K562 (cell line): ENCODE results near the gene RNF2. TPM values are rescaled to one million over a fixed set of nuclear protein-coding genes. Genes with fewer than 3 reads are reported as not detected.
A peak's percentile ranks its signal among the peaks of the same experiment; 100 is the strongest.

Experiments used
- CHD1 ChIP-seq: fragments of 200-600 bp; sonication (generic); IDR thresholded peaks from one replicate; pipeline ENCODE4 v1.6.1; 2012; ENCODE audit warnings: mild to moderate bottlenecking, moderate library complexity, low read length, inconsistent platforms
- GABPB1 ChIP-seq: sonication (generic); formaldehyde crosslinking; IDR thresholded peaks from 2 replicates; pipeline ENCODE4 v1.8.0; 2022; ENCODE audit warnings: mild to moderate bottlenecking, missing genetic modification reagents
- KLF6 ChIP-seq: fragments of 250-450 bp; sonication (Bioruptor Pico); IDR thresholded peaks from 2 replicates; pipeline ENCODE4 v1.4.0; 2020; ENCODE audit warnings: mild to moderate bottlenecking, moderate library complexity, borderline replicate concordance
- NBN ChIP-seq: fragments of 450-650 bp; IDR thresholded peaks from 2 replicates; pipeline ENCODE4 v1.6.1; 2016; ENCODE audit warnings: low read depth, mild to moderate bottlenecking
- NR1H2 ChIP-seq: sonication (generic); formaldehyde crosslinking; IDR thresholded peaks from 2 replicates; pipeline ENCODE4 v1.4.0; 2020; ENCODE audit warnings: mild to moderate bottlenecking, missing genetic modification reagents
- RBBP5 ChIP-seq: fragments of 200-600 bp; sonication (generic); IDR thresholded peaks from 2 replicates; pipeline ENCODE4 v1.6.1; 2012; ENCODE audit warnings: borderline replicate concordance, mild to moderate bottlenecking, low read length, control low read depth, inconsistent platforms; ENCODE audit not compliant: insufficient read depth, poor library complexity, severe bottlenecking
- RBFOX2 ChIP-seq: fragments of 200-400 bp; formaldehyde crosslinking; IDR thresholded peaks from 2 replicates; pipeline ENCODE4 v1.6.1; 2017; ENCODE audit warnings: low read depth, mild to moderate bottlenecking, low read length, moderate library complexity
- XRCC5 ChIP-seq: fragments of 200-400 bp; formaldehyde crosslinking; IDR thresholded peaks from 2 replicates; pipeline ENCODE4 v1.6.1; 2017; ENCODE audit warnings: low read depth, mild to moderate bottlenecking, low read length
- ZBTB33 ChIP-seq: sonication (generic); formaldehyde crosslinking; IDR thresholded peaks from 2 replicates; pipeline ENCODE4 v1.8.1; 2023; ENCODE audit warnings: mild to moderate bottlenecking, missing genetic modification reagents
- polyA plus RNA-seq, 8 experiments: library from polyadenylated mRNA; depleted of rRNA in 4 of 8; stranded (reverse) in 5 of 8; unstranded in 3 of 8; fragments of >200 nt; fragmentation: Nextera tagmentation in 2 of 8; fragmentation: Illumina TruSeq in 1 of 8; extraction: Ambion mirVana in 2 of 8; extraction: Trizol in 1 of 8; gene quantifications; 2 replicates each; pipeline versions ENCODE4 v1.2.1 to v1.2.3, GENCODE V29; 2011 to 2014; ENCODE audit warnings: inconsistent platforms in 1 of 8, missing spikeins in 1 of 8
- total RNA-seq, 7 experiments: library from RNA; depleted of rRNA in 6 of 7; stranded (reverse); fragments of >200 nt in 6 of 7; fragmentation: Illumina TruSeq in 2 of 7; extraction: Trizol in 2 of 7; gene quantifications; 2 replicates each; pipeline versions ENCODE4 v1.2.1 to v1.2.3, GENCODE V29; 2011 to 2021; ENCODE audit warnings: low replicate concordance in 1 of 7
- TF ChIP-seq, protein P1 (sequence below): fragments of 450-650 bp; IDR thresholded peaks from 2 replicates; pipeline ENCODE4 v1.6.1; 2016; ENCODE audit warnings: mild to moderate bottlenecking, moderate library complexity
- TF ChIP-seq, protein P2 (sequence below): fragments of 450-650 bp; IDR thresholded peaks from 2 replicates; pipeline ENCODE4 v1.7.0; 2016; ENCODE audit warnings: borderline replicate concordance

The RNF2 gene
- total and polyA plus RNA-seq, 9 of the 15 experiments (the other 6 are each of a cell fraction or from before 2014, with no cell fraction given): 7.1 to 66.5 (median 32.9) TPM

GRCh38 chr1:185045814-185046492 lies 595 bp downstream of the RNF2 start (continued):
- TF ChIP-seq ZBTB33 (CRISPR knock-in tag) (no peak), RBFOX2 (peak; percentile 25; the same call in 1 of the 2 replicates), NBN (0 out of 2 replicates have a peak, but pooled peaks have one; percentile 43), NR1H2 (0 out of 2 replicates have a peak, but pooled peaks have one; percentile 68), RBBP5 (peak; percentile 68), GABPB1 (peak; percentile 40; the same call in 1 of the 2 replicates), XRCC5 (0 out of 2 replicates have a peak, but pooled peaks have one; percentile 3), KLF6 (CRISPR knock-in tag) (no peak), CHD1 (peak; percentile 86)
- TF ChIP-seq, protein P1, sequence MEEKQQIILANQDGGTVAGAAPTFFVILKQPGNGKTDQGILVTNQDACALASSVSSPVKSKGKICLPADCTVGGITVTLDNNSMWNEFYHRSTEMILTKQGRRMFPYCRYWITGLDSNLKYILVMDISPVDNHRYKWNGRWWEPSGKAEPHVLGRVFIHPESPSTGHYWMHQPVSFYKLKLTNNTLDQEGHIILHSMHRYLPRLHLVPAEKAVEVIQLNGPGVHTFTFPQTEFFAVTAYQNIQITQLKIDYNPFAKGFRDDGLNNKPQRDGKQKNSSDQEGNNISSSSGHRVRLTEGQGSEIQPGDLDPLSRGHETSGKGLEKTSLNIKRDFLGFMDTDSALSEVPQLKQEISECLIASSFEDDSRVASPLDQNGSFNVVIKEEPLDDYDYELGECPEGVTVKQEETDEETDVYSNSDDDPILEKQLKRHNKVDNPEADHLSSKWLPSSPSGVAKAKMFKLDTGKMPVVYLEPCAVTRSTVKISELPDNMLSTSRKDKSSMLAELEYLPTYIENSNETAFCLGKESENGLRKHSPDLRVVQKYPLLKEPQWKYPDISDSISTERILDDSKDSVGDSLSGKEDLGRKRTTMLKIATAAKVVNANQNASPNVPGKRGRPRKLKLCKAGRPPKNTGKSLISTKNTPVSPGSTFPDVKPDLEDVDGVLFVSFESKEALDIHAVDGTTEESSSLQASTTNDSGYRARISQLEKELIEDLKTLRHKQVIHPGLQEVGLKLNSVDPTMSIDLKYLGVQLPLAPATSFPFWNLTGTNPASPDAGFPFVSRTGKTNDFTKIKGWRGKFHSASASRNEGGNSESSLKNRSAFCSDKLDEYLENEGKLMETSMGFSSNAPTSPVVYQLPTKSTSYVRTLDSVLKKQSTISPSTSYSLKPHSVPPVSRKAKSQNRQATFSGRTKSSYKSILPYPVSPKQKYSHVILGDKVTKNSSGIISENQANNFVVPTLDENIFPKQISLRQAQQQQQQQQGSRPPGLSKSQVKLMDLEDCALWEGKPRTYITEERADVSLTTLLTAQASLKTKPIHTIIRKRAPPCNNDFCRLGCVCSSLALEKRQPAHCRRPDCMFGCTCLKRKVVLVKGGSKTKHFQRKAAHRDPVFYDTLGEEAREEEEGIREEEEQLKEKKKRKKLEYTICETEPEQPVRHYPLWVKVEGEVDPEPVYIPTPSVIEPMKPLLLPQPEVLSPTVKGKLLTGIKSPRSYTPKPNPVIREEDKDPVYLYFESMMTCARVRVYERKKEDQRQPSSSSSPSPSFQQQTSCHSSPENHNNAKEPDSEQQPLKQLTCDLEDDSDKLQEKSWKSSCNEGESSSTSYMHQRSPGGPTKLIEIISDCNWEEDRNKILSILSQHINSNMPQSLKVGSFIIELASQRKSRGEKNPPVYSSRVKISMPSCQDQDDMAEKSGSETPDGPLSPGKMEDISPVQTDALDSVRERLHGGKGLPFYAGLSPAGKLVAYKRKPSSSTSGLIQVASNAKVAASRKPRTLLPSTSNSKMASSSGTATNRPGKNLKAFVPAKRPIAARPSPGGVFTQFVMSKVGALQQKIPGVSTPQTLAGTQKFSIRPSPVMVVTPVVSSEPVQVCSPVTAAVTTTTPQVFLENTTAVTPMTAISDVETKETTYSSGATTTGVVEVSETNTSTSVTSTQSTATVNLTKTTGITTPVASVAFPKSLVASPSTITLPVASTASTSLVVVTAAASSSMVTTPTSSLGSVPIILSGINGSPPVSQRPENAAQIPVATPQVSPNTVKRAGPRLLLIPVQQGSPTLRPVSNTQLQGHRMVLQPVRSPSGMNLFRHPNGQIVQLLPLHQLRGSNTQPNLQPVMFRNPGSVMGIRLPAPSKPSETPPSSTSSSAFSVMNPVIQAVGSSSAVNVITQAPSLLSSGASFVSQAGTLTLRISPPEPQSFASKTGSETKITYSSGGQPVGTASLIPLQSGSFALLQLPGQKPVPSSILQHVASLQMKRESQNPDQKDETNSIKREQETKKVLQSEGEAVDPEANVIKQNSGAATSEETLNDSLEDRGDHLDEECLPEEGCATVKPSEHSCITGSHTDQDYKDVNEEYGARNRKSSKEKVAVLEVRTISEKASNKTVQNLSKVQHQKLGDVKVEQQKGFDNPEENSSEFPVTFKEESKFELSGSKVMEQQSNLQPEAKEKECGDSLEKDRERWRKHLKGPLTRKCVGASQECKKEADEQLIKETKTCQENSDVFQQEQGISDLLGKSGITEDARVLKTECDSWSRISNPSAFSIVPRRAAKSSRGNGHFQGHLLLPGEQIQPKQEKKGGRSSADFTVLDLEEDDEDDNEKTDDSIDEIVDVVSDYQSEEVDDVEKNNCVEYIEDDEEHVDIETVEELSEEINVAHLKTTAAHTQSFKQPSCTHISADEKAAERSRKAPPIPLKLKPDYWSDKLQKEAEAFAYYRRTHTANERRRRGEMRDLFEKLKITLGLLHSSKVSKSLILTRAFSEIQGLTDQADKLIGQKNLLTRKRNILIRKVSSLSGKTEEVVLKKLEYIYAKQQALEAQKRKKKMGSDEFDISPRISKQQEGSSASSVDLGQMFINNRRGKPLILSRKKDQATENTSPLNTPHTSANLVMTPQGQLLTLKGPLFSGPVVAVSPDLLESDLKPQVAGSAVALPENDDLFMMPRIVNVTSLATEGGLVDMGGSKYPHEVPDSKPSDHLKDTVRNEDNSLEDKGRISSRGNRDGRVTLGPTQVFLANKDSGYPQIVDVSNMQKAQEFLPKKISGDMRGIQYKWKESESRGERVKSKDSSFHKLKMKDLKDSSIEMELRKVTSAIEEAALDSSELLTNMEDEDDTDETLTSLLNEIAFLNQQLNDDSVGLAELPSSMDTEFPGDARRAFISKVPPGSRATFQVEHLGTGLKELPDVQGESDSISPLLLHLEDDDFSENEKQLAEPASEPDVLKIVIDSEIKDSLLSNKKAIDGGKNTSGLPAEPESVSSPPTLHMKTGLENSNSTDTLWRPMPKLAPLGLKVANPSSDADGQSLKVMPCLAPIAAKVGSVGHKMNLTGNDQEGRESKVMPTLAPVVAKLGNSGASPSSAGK: peak; percentile 4; the same call in 1 of the 2 replicates
- TF ChIP-seq, protein P2, sequence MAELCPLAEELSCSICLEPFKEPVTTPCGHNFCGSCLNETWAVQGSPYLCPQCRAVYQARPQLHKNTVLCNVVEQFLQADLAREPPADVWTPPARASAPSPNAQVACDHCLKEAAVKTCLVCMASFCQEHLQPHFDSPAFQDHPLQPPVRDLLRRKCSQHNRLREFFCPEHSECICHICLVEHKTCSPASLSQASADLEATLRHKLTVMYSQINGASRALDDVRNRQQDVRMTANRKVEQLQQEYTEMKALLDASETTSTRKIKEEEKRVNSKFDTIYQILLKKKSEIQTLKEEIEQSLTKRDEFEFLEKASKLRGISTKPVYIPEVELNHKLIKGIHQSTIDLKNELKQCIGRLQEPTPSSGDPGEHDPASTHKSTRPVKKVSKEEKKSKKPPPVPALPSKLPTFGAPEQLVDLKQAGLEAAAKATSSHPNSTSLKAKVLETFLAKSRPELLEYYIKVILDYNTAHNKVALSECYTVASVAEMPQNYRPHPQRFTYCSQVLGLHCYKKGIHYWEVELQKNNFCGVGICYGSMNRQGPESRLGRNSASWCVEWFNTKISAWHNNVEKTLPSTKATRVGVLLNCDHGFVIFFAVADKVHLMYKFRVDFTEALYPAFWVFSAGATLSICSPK: no peak
